ENCODE measurements around the gene SPC25.
"Not testable (repeated sequence)": the region's sequence is repeated elsewhere in the genome, so short reads cannot be mapped to it uniquely, and the experiment has no call there.

SPC25 gene, protein sequence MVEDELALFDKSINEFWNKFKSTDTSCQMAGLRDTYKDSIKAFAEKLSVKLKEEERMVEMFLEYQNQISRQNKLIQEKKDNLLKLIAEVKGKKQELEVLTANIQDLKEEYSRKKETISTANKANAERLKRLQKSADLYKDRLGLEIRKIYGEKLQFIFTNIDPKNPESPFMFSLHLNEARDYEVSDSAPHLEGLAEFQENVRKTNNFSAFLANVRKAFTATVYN

DNA sequence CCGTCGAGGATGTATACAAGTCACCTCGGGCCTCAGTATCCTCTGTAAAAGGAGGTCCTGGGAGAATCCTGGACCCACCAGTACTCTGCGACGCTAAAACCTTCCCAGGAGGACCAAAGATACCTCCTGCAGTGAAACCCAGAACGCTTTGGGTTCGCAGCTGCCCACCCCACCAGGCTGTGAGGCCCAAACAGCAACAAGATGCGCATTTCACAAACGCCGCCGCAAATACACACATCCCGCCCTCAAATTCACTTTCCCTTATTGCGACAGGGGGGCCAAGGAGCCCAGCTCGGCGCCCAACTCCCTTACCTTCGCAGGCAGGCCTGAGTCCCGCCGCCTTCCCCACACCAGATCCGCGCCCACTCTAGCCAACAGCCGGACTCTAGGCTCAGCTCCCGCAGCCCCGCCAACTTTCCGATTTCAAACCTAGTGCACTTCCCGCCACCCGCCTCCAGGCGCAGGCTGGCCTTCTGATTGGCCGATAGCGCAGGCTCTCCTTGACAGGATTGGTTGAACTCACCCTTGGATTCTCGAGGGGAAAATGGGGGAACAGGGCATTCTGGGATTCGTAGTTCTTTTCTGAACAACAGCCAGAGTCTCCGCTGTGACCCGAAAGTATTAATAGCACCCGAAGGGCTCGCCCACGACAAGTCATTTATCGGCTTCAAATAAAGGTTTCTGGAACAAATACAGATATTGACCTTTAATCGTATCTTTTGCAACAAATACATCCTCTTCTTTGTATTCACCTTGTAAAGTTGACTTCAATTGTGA, at the start of gene SPC25:
TSS of gene SPC25 (minus strand) at position 425 of the 777 bp plus-strand sequence. CDS start 911 bp downstream, outside the sequence.
- DNase-seq (ENCODE audit: low spot score) = peak; percentile 91

DNA sequence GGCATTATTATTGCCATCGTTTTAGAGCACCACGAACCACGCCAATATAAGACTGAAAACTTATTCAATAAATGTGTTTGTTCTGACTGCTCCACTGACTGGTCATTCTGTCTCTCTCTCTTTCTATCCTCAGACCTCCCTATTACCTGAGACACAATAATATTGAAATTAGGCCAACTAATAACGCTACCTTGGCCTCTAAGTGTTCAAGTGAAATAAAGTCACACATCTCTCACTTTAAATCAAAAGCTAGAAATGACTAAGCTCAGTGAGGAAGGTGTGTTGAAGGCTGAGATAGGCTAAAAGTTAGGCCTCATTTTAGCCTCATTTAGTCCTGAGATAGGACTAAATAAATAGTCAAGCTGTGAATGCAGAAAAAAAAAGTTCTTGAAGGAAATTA, 49.7 kb upstream of the SPC25 start:
- no peak for DNase-seq (ENCODE audit: low spot score)

DNA sequence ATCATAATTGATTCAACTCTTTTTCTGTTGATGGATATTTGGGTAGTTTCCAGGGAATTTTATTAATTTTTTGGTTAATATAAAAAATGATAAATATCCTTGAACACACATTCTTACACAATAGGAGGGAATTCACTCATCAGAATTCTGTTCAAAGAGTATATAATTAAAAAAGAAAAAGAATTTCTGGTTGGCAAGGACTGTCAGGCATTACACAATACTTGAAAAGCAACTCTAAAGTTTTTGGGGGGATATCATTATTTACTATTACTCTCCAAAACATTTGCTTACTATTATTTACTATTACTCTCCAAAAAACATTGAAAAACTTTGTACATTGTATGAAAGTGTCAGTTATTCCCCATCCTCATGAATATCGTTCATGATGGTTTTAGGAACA, 48.8 kb upstream of the SPC25 start:
- DNase-seq (ENCODE audit: low spot score) = no peak

DNA sequence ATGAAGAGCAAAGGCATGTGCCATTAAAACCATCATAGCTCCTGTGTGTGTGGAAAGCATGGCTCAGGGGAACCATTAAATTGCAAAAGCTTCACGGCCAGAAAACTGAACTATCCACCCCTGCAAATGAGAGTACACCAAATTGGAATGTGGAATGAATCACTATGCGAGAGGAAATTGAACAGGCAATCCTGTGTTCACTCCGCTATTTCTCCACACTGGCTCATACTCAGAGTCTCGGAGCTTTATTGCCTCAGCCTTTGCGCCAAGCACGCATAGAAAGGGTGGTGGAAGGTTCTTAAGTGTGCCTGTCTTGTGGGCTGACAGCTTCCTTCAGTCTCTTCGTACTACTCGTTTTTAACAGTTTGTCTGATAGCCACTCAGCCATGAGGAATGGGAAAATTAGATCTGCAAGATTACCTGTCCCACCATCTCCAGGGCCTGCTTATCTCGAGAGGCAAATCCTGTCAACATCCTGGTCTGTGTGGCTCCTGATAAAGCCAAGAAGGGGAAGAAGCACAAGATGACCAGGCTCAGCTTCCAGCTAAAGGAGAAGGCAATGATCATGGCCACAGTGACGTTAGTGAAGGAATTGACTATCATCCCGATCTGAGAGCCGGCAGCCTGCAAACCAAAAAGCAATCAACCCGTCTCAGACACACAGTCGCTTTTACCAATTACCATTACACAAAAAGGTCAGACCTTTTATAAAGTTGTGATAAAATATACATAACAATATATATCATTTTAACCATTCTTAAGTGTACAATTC, 45.8 kb upstream of the SPC25 start:
- DNase-seq (ENCODE audit: low spot score) = no peak

DNA sequence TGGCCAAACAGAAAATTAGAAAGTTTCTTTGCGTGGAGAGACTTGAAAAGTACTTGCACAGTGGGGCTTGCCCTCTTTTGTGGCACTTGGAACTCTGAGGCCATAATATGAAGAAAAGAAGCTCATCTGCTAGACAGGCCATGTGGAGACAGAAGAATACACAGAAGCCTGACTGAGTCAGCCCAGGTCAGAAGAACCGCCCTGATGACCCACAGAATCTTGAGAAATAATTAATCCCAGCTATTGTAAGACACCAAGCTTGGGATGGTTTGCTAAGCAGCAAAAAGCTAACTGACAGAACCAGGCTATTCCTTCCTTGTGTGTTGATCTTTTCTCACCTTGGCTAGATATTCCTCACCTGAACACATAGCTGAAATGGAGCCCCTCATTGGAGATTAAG, 44.6 kb upstream of the SPC25 start:
- no peak for DNase-seq (ENCODE audit: low spot score)

DNA sequence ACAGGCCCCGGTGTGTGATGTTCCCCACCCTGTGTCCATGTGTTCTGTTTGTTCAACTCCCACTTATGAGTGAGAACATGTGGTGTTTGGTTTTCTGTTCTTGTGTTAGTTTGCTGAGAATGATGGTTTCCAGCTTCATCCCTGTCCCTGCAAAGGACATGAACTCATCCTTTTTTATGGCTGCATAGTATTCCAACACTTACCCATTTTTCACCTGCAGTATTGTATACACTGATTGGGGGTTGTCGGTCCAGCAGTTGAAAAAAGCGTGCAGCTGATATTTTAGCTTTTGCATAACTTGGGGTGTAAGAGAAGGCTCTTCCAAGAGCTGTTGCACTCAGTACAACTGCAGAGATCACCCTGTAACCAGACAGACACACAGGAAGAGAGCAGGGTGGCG, 41.9 kb upstream of the SPC25 start:
- not testable (repeated sequence) for DNase-seq (ENCODE audit: low spot score)

DNA sequence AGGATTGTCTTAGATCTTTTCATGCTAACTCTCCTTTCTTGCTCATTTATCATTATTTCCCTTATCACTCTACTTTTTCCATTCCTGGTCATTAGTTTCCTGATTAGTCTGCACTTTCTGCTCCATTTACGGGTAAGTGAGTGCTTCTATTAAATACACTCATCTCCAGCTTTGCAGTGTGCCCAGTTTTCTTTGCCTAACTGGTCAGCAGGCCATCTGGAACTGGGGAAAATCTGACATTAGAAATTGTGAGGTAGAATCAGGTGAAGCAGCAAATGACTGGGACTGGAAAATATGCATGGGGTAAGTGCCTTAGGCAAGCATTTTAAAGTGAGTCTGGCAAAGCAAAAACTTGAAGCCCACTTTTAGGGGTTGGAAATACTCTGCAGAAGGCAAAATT, 40.0 kb upstream of the SPC25 start:
- no peak for DNase-seq (ENCODE audit: low spot score)

DNA sequence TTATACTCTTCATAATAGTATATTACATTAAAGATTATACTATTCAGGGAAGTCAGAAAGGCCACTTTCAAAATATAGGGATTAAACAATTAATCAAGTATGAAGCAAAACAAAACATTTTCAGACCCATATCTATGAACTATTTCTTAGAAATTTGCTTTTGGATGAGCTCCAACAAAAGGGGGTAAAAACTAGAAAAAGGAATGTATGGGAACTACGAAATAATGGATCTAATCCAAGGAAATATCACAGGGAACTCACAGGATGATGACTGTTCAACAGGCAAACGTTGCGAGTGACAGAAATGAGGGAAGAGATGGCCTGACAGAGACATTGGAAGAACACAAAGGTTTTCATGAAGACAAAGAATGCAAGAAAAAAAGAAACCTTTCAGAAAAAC, 38.8 kb upstream of the SPC25 start:
- no peak for DNase-seq (ENCODE audit: low spot score)

DNA sequence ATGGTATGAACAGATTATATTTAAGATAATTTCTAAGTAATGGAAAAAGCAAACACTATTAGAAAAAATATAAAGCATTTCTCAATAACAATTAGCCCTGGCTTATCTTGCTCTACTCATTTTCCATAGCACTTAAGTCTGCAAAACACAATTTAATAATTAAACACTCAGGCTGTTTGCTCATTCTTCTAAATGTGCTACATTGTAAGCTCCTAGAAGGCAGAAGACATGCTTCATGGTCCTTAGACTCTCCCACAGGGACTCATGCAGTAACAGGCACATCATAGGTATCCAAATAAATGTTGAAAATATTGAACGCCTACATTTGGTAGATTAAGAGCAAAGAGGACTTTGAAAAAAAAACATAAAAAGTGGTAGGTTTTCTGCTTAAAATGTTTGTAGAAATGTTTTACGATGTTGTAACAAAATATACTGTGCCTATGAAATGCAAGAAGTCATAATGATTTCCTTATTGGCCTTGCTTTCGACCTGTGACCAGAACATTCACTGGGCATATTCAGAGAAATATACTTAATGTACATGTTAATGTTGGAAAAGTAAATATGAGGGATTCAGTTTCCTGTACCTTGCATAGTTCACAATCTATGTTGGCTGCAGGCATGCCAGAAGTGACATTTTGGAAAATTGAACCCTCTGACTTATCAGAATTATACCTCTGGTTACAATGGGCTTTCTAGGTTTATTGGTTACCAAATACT, 38.0 kb upstream of the SPC25 start:
- DNase-seq (ENCODE audit: low spot score) = no peak

DNA sequence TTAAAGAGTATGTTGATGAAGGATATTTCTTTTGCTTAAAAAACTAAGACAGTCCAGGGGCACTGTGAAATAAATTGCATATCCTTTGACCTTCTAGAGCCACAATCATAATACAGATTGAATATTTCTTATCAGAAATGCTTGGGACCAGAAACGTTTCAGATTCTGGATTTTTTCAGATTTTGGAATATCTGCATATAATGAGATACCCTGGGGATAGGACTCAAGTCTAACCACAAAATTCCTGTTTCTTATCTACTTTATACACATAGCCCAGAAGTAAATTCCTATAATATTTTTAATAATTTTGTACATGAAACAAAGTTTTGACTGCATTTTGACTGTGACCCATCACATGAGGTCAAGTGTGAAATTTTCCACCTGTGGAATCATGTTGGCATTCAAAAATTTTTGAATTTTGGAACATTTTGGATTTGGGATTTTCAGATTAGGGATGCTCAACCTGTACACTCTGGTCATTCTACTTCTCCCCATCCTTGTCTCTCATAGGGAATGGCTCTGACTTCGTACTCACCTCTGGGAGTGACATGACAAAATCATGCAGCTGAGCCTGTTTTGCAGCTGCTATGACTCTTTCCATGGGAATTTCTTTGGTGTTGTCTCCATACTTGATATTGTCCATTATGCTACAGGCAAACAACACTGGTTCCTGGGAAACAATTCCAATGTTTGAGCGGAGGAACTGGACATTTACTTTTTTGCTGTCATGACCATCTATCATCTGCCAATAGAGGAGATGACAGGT, 36.6 kb upstream of the SPC25 start:
- DNase-seq (ENCODE audit: low spot score) = no peak

DNA sequence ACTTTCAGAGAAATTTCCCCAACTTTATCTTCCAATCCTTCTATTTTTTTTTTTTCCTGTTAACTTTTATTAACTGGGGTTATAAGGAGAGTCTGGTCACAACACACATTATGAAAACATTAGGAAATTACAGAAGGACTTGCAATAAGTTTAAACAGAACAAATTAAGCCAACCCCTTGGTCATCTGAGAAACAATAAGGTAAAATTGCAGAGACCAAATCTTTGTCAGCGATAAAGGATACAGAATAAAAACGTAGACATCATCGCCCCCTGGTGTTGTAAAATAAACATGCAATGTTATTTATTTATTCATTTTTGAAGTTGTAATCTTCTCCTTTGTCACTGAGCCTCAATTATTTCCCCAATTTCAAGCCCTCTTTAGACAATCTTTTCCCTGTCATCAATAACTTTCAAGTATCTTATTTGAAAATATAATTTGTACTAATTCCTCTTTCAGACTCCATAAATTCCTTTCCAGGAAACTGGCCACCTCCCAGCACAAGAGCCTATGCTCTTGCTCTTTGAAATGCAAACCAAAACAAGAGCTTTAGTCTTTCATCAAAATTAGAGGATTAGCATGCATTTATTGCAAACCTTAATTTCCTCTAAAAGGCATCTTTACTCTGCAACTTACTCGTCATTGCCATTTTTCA, 30.4 kb upstream of the SPC25 start:
- no peak for DNase-seq (ENCODE audit: low spot score)

DNA sequence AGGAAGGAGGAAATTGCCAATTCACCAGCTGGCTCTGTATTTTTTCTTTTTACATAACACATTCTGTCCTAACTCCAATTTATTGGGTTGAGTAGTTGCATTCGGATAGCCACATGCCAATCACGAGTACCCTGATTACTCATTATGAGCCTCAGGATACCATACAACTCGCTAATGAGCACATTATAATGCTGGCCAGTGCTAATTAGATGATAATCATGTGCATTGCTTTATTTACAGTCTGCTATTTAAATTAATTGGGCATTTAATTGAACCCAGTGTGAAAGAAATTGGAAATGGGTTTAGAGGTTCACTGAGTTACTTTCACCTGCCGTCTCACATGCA, 26.1 kb upstream of the SPC25 start:
- DNase-seq (ENCODE audit: low spot score) = peak; percentile 30

DNA sequence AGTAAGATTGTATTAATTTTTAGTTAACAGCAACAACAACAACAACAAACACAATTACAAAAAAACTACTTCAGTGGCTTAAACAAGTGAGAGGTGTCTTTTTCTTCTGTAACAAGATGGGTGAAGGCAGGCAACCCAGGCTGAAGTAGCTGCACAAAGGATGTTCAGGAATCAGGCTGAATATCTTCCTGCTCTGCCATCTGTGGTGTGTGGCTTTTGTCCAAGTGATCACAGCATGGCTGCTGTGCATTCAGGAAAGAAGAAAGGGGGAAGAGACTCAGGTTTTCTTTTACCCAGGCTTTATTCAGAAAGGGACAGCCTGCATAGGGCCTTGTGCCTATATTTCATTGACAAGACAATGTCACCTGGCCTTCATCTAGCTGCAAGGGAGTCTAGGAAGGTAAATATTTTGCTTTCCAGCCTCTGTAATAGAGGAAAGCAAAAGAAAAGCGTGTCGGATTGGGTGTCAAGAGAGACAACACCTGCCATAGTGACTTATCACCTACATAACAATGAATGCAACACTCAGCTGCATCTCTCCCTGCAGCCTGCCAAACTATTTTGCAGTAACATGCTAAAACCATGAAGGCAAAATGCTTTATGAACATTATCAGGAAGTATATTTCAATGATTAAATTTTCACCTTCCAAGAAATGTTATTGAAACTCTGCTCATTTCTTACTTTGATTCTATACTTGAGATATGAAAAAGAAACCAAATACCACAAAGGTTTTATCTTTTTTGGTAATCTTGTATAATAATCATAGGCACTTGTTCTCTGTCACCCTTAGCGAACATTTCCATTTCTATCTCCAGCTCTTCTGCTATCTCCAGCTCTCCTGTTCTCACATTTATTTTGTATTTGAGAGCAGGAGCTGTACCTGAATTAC, 25.5 kb upstream of the SPC25 start:
- peak; percentile 38 for DNase-seq (ENCODE audit: low spot score)

DNA sequence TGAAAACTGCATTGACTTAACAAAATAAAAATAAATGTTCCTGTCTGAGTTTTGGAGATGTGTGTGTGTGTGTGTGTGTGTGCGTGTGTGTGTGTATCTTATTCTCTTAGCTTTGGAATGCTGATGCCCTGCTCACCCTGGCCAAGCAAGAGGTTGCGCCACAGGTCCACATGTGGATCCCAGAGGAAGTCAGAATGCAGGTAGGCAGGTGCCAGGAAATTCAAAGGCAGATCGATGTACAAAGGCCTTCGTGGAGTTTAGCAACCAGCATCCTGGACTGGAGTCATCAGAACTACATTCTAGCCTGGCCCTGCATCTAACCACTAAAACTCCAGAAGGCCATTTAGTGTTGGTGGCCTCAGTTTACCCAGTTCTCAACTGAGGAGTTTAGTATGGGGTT, 23.3 kb upstream of the SPC25 start:
- no peak for DNase-seq (ENCODE audit: low spot score)

DNA sequence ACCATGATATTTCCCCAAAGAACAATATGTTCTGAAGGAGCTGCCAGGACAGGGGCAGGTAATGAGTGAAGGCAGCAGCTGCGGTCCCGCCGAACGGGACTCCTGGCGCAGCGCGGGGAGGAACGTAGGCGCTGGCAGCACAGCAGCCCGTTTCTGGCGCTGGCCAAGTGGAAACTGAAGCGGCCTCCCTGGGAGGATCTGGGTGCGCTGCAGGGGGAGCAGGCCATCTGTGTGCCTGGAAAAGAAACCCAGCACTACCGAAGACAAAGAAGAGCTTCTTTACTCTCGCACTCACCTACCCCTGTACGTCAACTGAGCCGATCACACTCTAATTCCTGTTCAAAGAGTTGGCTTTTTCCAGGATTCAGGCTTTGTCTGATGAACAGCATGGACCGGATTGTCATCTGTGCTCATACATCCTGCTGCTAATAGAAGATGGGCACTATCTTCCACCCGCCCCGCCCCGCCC, 22.7 kb upstream of the SPC25 start:
- DNase-seq (ENCODE audit: low spot score) = peak; percentile 51

DNA sequence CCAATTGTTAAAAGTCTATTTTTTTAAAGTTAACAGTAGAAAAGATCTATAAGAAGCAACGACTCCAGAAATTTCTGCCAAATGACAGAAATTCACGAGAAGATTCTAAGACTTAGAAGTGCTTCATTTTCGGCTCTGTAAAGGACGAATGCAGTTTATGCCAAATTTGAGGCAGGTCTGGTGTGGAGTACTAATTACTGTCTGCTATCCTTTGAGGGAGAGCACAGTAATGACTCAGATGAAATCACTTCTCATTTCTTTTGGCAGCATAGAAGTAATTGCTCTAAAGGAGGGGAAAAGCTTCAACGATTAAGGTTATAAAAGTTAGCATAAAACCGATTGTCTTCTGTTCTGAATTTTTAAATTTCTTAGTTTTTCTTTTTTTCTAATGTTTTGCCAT, 22.2 kb upstream of the SPC25 start:
- peak; percentile 48 for DNase-seq (ENCODE audit: low spot score)

DNA sequence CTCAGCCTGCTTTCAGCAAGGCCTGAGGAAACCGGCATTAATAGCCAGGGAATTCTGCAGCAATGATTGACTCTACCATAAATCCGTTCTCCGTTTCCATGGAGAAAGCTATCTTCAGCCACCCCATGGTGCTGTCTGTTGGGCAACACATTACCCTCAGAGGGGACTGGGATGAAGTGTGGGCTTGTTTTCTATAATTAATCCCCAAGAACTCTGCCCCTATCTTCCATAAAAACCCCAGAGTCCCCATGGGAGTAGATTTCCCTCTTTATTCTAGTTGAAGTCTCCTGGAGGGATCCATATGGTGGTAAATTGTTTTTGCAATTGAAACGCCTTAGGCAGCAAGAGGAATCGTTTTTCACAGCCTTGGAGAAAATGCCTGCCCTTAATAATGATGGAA, 20.1 kb upstream of the SPC25 start:
- peak; percentile 15 for DNase-seq (ENCODE audit: low spot score)

DNA sequence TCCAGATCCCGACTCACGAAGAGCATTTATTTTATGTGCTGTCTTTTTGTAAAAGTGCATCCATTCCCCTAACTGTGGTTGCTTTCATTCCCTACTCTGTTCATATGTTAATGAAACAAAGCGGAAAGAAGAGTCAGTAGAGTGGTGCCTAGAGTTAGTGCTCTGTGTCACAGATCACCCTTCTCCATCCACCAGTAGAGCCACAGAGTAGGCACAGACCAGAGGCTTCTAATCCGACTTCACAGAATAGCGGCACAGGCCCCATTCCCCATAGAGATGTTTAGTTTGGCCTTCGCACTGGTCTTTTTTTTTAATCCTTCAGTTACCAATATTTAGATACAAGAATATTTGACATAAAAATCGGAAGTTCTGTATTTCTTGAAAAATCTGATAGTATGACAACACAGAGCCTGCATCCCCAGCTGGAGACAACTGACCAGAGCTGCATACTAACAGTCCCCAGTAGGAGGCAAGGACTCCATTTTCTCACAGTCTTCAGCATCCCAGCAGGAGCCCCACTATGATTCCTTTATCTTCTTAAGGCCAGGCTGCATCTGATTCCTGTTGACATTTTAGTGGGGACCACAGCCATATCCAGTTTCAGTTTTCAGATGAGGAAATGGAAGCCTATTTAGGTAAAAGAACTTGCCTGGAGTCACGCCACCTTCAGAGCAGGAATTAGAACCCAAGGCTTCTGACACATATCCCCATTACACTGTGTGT, 17.9 kb upstream of the SPC25 start:
- DNase-seq (ENCODE audit: low spot score) = no peak

DNA sequence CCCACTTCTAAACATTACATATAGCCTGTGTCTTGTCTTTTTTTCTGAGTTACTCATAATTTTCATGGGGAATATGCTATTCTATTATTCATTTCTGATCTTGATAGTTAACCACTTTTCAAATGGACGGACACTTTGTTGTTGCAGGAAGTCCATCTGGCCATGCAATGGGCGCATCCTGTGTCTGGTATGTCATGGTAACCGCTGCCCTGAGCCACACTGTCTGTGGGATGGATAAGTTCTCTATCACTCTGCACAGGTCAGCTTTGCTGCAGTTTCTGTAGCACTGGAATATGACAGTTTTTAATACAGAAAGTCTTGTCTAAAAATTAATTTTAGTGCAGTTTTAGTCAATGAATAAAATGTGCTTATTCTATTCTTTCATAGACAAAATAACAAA, 14.1 kb upstream of the SPC25 start:
- DNase-seq (ENCODE audit: low spot score) = no peak
